ENCODE results near the gene APBB1. TPM values are rescaled to one million over a fixed set of nuclear protein-coding genes. Genes with fewer than 3 reads are reported as not detected.

APBB1 gene
- polyA plus RNA-seq, 1 donor from 2014 or later = 21.4 TPM

DNA sequence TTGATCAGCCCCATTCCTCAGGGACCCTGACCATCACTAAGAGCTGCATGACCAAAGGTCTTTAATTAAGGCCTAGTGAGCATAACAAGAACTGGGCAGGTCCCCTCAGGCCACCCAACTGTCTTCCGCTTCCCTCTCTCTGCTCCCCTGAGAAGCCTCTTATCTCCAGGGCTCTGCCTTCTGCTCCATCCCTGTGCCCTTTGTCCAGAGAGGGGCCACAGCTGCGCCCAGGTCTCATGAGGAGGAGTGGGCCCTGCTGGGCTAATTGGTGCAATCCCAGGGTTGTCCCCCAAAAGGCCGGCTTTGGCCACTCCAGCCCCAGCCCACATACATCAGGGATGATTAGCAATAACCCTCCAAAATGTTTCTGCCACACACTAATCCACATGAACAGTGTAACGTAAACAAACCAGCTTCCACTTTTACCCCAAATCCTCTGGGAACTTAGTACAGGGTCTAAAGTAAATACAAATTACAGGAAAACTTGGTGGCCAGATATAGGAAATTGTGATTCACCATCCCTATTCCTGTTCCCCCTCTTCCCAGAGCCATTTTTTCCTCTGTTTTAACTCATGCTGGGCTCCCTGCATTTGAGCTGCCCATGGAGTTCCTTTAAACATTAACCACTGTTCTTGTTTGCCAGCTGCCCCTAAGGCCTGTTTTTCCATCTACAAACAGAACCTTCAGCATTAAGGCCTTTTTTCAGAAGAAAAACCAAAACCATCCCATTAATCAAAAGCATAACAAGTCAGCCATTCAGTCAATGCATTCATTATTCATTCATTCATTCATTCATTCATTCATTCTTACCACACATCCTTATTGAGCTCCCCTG is 64.0 kb downstream of the APBB1 start:
- no peak overlapping the region for H3K4me3 Mint-ChIP-seq
- peaks cover 0 to 4% (median 0%) of the 10 kb centered on the region in 3 donors for H3K4me1 Mint-ChIP-seq
- H3K9me3 Mint-ChIP-seq = no peaks in the 10 kb centered on the region
- no peaks in the 10 kb centered on the region for H3K27me3 Mint-ChIP-seq
- no peaks in the 10 kb centered on the region for H3K36me3 Mint-ChIP-seq
- H3K27ac Mint-ChIP-seq = no peak overlapping the region

DNA sequence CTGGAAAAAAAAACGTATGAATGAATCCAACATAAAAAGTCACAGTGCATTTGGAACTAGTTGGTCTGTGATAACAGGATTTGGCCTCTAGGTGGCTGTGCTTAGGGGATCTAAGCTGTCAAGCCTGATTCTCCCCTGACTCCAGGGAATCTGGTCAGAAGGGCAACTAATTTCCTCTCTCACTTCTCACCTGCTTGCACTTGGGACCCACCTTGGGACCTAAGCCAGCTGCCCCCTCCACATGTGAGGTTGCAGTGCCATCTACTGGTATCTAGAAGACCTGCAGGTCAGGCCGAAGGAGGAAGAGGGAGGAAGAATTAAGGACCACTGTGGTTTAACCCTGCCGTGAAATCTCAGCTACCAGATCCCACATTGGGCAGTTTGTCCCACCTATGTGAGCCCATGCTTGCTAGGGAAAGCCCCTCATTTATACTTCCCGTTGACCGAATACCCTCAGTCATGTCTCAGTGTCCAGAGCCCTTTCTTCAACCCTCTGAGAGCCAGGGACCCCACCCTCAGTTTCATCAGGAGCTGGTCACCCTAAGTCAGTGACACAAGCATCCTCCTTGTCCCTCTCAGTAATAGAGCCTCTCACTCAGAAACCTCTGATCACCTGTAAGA is 65.4 kb downstream of the APBB1 start:
- Mint-ChIP-seq H3K4me3 (no peak overlapping the region), H3K4me1 (peaks cover 0 to 4% (median 0%) of the 10 kb centered on the region in 3 donors), H3K36me3 (no peaks in the 10 kb centered on the region), H3K27me3 (no peaks in the 10 kb centered on the region), H3K27ac (no peak overlapping the region), H3K9me3 (no peaks in the 10 kb centered on the region)

DNA sequence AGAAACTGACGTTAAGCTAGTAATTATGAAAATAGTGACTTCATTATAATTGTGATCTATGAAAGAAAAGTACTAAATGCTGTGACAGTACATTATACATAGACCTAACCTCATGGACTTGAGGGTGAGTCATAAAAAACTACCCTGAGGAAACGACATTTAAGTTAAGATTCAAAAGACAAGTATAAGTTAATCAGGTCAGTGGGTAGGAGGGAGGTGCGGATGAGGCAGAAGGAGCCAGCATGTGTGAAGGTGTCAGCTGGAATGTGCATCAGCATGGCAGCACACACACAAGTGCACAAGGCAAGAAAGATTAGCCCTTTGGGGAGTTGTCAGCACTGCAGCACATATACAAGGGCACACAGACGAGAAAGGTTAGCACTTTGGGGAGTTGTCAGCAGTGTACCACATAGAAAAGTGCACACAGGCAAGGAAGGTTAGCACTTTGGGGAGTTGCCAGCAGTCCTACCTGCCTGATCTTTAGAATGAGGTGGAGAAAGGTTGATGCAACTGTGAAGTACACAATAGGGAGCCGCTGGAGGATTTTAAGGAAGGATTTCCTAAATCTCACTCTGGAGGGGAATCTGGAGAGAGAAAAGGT is 67.0 kb downstream of the APBB1 start:
- Mint-ChIP-seq H3K36me3 (no peaks in the 10 kb centered on the region), H3K4me1 (peaks cover 0 to 4% (median 0%) of the 10 kb centered on the region in 3 donors), H3K27me3 (no peaks in the 10 kb centered on the region), H3K27ac (peak overlapping the region in 1 of 3 donors; percentile 41), H3K4me3 (no peak overlapping the region), H3K9me3 (no peaks in the 10 kb centered on the region)

DNA sequence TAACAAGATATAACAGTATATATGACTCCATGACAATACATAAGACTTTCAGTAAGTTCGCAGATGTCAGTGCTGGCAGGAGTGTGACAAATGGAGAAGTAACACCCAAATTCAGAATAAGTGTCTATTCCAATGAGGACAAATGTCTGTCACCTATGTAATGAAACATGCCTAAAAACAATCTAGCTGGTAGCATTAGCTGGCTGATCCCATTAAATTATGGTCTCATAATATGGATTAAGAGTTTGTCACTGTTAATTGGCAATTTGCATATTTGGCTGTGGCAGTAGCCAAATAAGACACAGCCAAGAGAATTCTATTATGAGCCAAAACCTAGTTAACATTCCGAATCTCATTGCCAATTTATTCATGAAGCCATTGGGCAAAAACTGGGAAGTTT is 68.4 kb downstream of the APBB1 start:
- H3K4me3 Mint-ChIP-seq = no peak overlapping the region
- no peaks in the 10 kb centered on the region for H3K9me3 Mint-ChIP-seq
- no peak overlapping the region for H3K27ac Mint-ChIP-seq
- peaks cover 0 to 4% (median 0%) of the 10 kb centered on the region in 3 donors for H3K4me1 Mint-ChIP-seq
- no peaks in the 10 kb centered on the region for H3K36me3 Mint-ChIP-seq
- no peaks in the 10 kb centered on the region for H3K27me3 Mint-ChIP-seq

DNA sequence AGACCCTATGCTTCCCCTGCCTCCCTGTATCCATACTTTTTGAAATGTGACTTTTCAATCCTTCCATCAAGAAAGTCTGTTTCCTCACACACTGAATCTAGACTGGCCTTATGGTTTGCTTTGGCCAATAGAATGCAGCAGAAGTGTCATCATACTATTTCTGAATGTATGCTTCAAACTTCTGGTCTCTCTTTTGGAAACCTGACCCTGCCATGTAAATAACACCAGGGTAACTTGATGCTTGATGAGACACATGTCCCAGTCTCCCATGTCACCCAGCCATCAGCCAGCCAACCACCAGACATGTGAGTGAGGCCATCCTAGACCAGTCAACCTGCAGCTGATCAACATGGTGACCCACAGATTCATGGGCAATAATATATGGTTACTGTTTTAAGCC is 68.9 kb downstream of the APBB1 start:
- peaks cover 0 to 4% (median 0%) of the 10 kb centered on the region in 3 donors for H3K4me1 Mint-ChIP-seq
- H3K27ac Mint-ChIP-seq = no peak overlapping the region
- H3K36me3 Mint-ChIP-seq = no peaks in the 10 kb centered on the region
- H3K4me3 Mint-ChIP-seq = no peak overlapping the region
- no peaks in the 10 kb centered on the region for H3K9me3 Mint-ChIP-seq
- no peaks in the 10 kb centered on the region for H3K27me3 Mint-ChIP-seq

DNA sequence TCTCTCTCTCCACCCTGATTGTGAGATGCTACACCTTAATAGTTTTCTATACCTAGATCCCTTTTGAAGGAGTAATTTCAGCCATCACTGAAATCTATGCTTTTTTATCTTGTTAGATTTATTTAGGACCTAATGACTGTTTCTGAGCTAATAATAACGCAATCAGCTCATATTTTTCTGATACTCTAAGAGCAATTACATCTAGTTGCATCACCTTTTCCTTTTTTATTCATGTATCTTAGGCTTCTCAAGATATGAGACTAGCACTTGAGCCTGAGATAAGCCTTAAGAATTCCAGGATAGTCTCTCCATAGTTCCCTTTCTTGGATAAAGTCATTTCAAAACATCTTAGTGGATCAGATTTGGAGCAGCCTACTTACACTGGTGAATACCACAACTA is 73.5 kb downstream of the APBB1 start:
- H3K27ac Mint-ChIP-seq = no peak overlapping the region
- H3K9me3 Mint-ChIP-seq = no peaks in the 10 kb centered on the region
- no peaks in the 10 kb centered on the region for H3K4me1 Mint-ChIP-seq
- peaks cover 2% of the 10 kb centered on the region for H3K27me3 Mint-ChIP-seq
- no peaks in the 10 kb centered on the region for H3K36me3 Mint-ChIP-seq
- no peak overlapping the region for H3K4me3 Mint-ChIP-seq

Other genes starting within 250 kb of the APBB1 start
- not detected for gene OR52B2, start 248.8 kb downstream of the APBB1 start, polyA plus RNA-seq
- gene OR52W1, start 219.9 kb downstream of the APBB1 start, polyA plus RNA-seq = not detected
- gene C11orf42, start 213.5 kb downstream of the APBB1 start, polyA plus RNA-seq = not detected
- 14.9 TPM for gene FHIP1B, start 184.5 kb downstream of the APBB1 start, polyA plus RNA-seq
- not detected for gene CNGA4, start 180.0 kb downstream of the APBB1 start, polyA plus RNA-seq
- gene CCKBR, start 159.3 kb downstream of the APBB1 start, polyA plus RNA-seq = not detected
- gene CAVIN3, start 98.6 kb downstream of the APBB1 start, polyA plus RNA-seq = not detected
- gene SMPD1, start 28.6 kb downstream of the APBB1 start, polyA plus RNA-seq = 4.9 TPM
- gene HPX, start 21.9 kb upstream of the APBB1 start, polyA plus RNA-seq = 0.46 TPM
- gene TRIM3, start 54.8 kb upstream of the APBB1 start, polyA plus RNA-seq = 0.61 TPM
- gene ARFIP2, start 62.2 kb upstream of the APBB1 start, polyA plus RNA-seq = 36.3 TPM
- gene TIMM10B, start 62.4 kb upstream of the APBB1 start, polyA plus RNA-seq = 25.4 TPM
- gene DNHD1, start 78.2 kb upstream of the APBB1 start, polyA plus RNA-seq = 1.9 TPM
- 26.6 TPM for gene RRP8, start 184.5 kb upstream of the APBB1 start, polyA plus RNA-seq
- gene ILK, start 184.7 kb upstream of the APBB1 start, polyA plus RNA-seq = 80.5 TPM
- gene TAF10, start 193.1 kb upstream of the APBB1 start, polyA plus RNA-seq = 256 TPM
- 163 TPM for gene TPP1, start 200.3 kb upstream of the APBB1 start, polyA plus RNA-seq
- 0.06 TPM for gene DCHS1, start 236.7 kb upstream of the APBB1 start, polyA plus RNA-seq

Data from IgD-negative memory B cell (primary cell).